A549 (cell line): Measurements from ENCODE around the gene RASL10A. TPM values are rescaled to one million over a fixed set of nuclear protein-coding genes. Genes with fewer than 3 reads are reported as not detected.

Experiments used
- ATAC-seq, 2 experiments: fragments of 200-7000 bp in 1 of 2; fragments of >200 bp in 1 of 2; cut with Nextera tagmentation in 1 of 2; cut with Tn5 transposase in 1 of 2; 3 replicates each; pipeline versions ENCODE4 v1.8.0 to v1.9.1; 2018 to 2020; ENCODE audit warnings: mild to moderate bottlenecking in 1 of 2, moderate library complexity in 1 of 2
- CTCF ChIA-PET: fragments of 300-600 bp; sonication (Branson Sonifier 250); formaldehyde crosslinking; extraction: SDS; loops from one replicate; lab custom pipeline; 2021; ENCODE audit warnings: antibody characterized with exemption, inconsistent platforms; lab: Yijun Ruan, JAX
- POLR2A ChIA-PET: fragments of 350-600 bp; formaldehyde crosslinking; extraction: SDS; loops from one replicate; lab custom pipeline; 2021; ENCODE audit warnings: antibody characterized with exemption, inconsistent platforms; lab: Yijun Ruan, JAX
- DNase-seq, 2 experiments: peaks; one replicate each; pipeline versions ENCODE4 v3.0.0 to v3.0.0-alpha.2; 2011 to 2016; ENCODE audit warnings: low read depth in 1 of 2, low spot score in 1 of 2
- FAIRE-seq: peaks from 2 replicates; lab custom pipeline; 2011; peaks lifted over from hg19 to GRCh38; lab: Jason Lieb, UNC
- H3K27ac ChIP-seq, 2 experiments: fragments of >200 bp; sonication (Bioruptor Twin); formaldehyde crosslinking; 3 replicates each; pipeline ENCODE4 v1.5.1; 2016 to 2017
- H3K4me1 ChIP-seq: fragments of >200 bp; sonication (Bioruptor Twin); formaldehyde crosslinking; 3 replicates; pipeline ENCODE4 v1.6.1; 2016
- H3K4me2 ChIP-seq: fragments of >200 bp; sonication (Bioruptor Twin); formaldehyde crosslinking; 3 replicates; pipeline ENCODE4 v1.6.1; 2016
- H3K4me3 ChIP-seq: fragments of >200 bp; sonication (Bioruptor Twin); formaldehyde crosslinking; 3 replicates; pipeline ENCODE4 v1.5.1; 2016
- H3K9me3 ChIP-seq: fragments of >200 bp; sonication (Bioruptor Twin); formaldehyde crosslinking; 3 replicates; pipeline ENCODE4 v1.6.1; 2016
- BHLHE40 ChIP-seq: IDR thresholded peaks from 2 replicates; pipeline ENCODE4 v1.6.1; 2012; ENCODE audit warnings: low read depth, low read length, inconsistent platforms
- CBX2 ChIP-seq: fragments of 200-600 bp; sonication (generic); IDR thresholded peaks from 2 replicates; pipeline ENCODE4 v1.6.1; 2016; ENCODE audit warnings: low read depth, mild to moderate bottlenecking, borderline replicate concordance
- CHD2 ChIP-seq: fragments of 150-350 bp; IDR thresholded peaks from 2 replicates; pipeline ENCODE4 v1.6.1; 2014; ENCODE audit warnings: low read length; ENCODE audit not compliant: partially characterized antibody
- CTCF ChIP-seq: fragments of >200 bp; sonication (Bioruptor Twin); formaldehyde crosslinking; IDR thresholded peaks from 3 replicates; pipeline ENCODE4 v1.5.1; 2016
- EHMT2 ChIP-seq: fragments of 200-600 bp; sonication (generic); IDR thresholded peaks from 2 replicates; pipeline ENCODE4 v1.6.1; 2016; ENCODE audit warnings: antibody characterized with exemption, low read depth, mild to moderate bottlenecking, moderate library complexity
- EP300 ChIP-seq, 2 experiments: fragments of >200 bp; sonication (Bioruptor Twin); formaldehyde crosslinking; IDR thresholded peaks; 2 replicates in 1 of 2; 3 replicates in 1 of 2; pipeline ENCODE4 v1.6.1; 2016 to 2017
- HOXA7 ChIP-seq: fragments of 250-450 bp; sonication (Bioruptor Pico); IDR thresholded peaks from 2 replicates; pipeline ENCODE4 v1.5.0; 2020; ENCODE audit warnings: mild to moderate bottlenecking, moderate library complexity
- HOXB13 ChIP-seq: fragments of 250-450 bp; sonication (Bioruptor Pico); IDR thresholded peaks from 2 replicates; pipeline ENCODE4 v1.5.0; 2020; ENCODE audit warnings: low read depth, mild to moderate bottlenecking, moderate library complexity
- JUN ChIP-seq, 2 experiments: fragments of >200 bp; sonication (Bioruptor Twin); formaldehyde crosslinking; IDR thresholded peaks; 2 replicates in 1 of 2; 3 replicates in 1 of 2; pipeline ENCODE4 v1.6.1; 2016 to 2017
- KDM1A ChIP-seq: fragments of 200-600 bp; sonication (generic); IDR thresholded peaks from 2 replicates; pipeline ENCODE4 v1.6.1; 2016; ENCODE audit warnings: low read depth, mild to moderate bottlenecking
- MAFK ChIP-seq: fragments of 450-650 bp; IDR thresholded peaks from 2 replicates; pipeline ENCODE4 v1.6.1; 2014; ENCODE audit not compliant: partially characterized antibody
- NPAS2 ChIP-seq: fragments of 250-450 bp; sonication (Bioruptor Pico); IDR thresholded peaks from 2 replicates; pipeline ENCODE4 v1.8.0; 2022; ENCODE audit warnings: mild to moderate bottlenecking, moderate library complexity, borderline replicate concordance
- POLR2A ChIP-seq: IDR thresholded peaks from 2 replicates; pipeline ENCODE4 v1.6.1; 2012; ENCODE audit warnings: mild to moderate bottlenecking, low read length
- POLR2AphosphoS2 ChIP-seq: conservative IDR thresholded peaks from 2 replicates; pipeline ENCODE4 v1.6.1; 2012; ENCODE audit warnings: low read length, improper control_type of control experiment, inconsistent platforms
- RARB ChIP-seq: fragments of 250-450 bp; sonication (Bioruptor Pico); IDR thresholded peaks from 2 replicates; pipeline ENCODE4 v1.8.0; 2021; ENCODE audit warnings: mild to moderate bottlenecking, moderate library complexity
- SREBF2 ChIP-seq: fragments of 450-650 bp; IDR thresholded peaks from 2 replicates; pipeline ENCODE4 v1.6.1; 2014; ENCODE audit warnings: mild to moderate bottlenecking, moderate library complexity
- TP53 ChIP-seq: fragments of 250-450 bp; sonication (Bioruptor Pico); IDR thresholded peaks from 2 replicates; pipeline ENCODE4 v1.5.0; 2021; ENCODE audit warnings: mild to moderate bottlenecking, moderate library complexity
- USF2 ChIP-seq: fragments of 450-650 bp; IDR thresholded peaks from 2 replicates; pipeline ENCODE4 v1.6.1; 2014; ENCODE audit warnings: antibody characterized with exemption
- ZFP36 ChIP-seq: fragments of 450-650 bp; IDR thresholded peaks from 2 replicates; pipeline ENCODE4 v1.6.1; 2014; ENCODE audit warnings: borderline replicate concordance; ENCODE audit not compliant: partially characterized antibody
- WGBS: methylation state at CpG from one replicate; pipeline ENCODE4 v1.1.6; 2017; ENCODE audit errors: missing lambda C conversion rate; 5-methylcytosine and 5-hydroxymethylcytosine counted together
- polyA plus RNA-seq, 4 experiments: library from polyadenylated mRNA; depleted of rRNA in 3 of 4; stranded (reverse); fragments of >200 nt; fragmentation: RNase III in 1 of 4; extraction: RNeasy Plus Mini Kit Qiagen cat#74134 plus additional on column Dnase treatment in 1 of 4; gene quantifications; 2 replicates in 3 of 4; 3 replicates in 1 of 4; pipeline ENCODE4 v1.2.3, GENCODE V29; 2011 to 2017

RASL10A gene
- polyA plus RNA-seq, 2 of the 4 experiments (the other 2 are of a cell fraction), result 0.08 to 0.25 TPM

DNA sequence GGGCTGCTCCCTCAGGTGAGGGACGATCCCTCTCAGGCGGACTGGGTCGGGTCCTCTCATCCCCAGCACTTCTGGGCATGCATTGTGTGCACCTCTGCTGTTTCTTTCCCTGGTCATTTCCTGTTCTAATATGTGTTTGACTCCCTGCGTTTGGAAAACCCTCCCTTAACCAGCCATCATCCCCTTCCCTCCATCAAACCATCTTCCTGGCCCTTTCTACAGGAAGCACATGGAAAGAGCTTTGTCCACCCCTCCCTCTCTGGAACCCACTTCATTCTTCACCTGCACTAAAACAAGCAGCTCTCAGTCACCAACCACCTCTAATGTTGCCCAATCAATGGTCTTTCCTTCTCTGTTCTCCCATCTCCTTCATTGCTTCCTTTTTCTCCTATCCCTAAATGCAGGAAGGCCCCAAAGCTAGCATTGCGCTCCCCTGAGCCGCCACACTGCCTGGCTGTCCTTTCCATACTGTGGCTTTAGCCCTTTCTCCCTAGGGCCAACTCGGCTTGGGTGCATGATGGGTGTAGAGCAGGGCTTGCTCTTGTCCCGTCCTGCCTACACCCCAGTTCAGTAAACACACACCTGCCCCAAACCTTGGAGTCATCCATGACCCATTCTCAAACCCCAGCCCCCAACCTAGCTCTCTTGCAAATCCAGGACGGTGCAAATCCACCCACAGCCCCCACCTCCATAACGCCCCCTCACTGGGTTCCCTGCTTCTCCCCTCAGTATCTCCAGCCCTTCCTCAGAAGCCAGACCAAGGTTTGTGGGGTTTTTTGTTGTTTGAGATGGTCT lies 14.5 kb downstream of the RASL10A start:
- Histone ChIP-seq H3K4me2 (no peak overlapping the region), H3K9me3 (no peaks in the 10 kb centered on the region), H3K27ac (no peak overlapping the region), H3K4me1 (peaks cover 12% of the 10 kb centered on the region), H3K4me3 (no peak overlapping the region)
- ChIA-PET POLR2A (no interaction called here), CTCF (interaction anchor here (0.9 to 1.3 kb wide), 2 partner anchors 11 to 24 kb away, joined by 4 to 7 read pairs; no protein-coding TSS in a partner anchor)
- FAIRE-seq (no peak), DNase-seq (no peak), ATAC-seq (peak; percentile 11 to 12; a peak in 3 of 6 replicates)
- WGBS, result 91% methylated on average over 10 of the region's 10 CpGs
- TF ChIP-seq TP53 (CRISPR knock-in tag) (peak; percentile 31; the same call in 1 of the 2 replicates), CBX2 (no peak), HOXA7 (CRISPR knock-in tag) (peak; percentile 20; the same call in 1 of the 2 replicates), POLR2AphosphoS2 (peak; percentile 97; the same call in 1 of the 2 replicates)

GRCh38 chr22:29300467-29300806 lies 15.1 kb downstream of the RASL10A start:
- H3K4me2 ChIP-seq, result no peak overlapping the region
- H3K4me3 ChIP-seq, result no peak overlapping the region
- no peak overlapping the region for H3K27ac ChIP-seq
- H3K4me1 ChIP-seq, result peaks cover 7% of the 10 kb centered on the region; the same call in 2 of the 3 replicates
- ChIA-PET POLR2A (no interaction called here), CTCF (interaction anchor here (0.9 to 1.3 kb wide), 2 partner anchors 12 to 24 kb away, joined by 4 to 7 read pairs; no protein-coding TSS in a partner anchor)
- FAIRE-seq (no peak), ATAC-seq (no peak), DNase-seq (no peak)
- TF ChIP-seq NPAS2 (CRISPR knock-in tag) (no peak), ZFP36 (no peak), POLR2A (no peak), JUN (IDR thresholded peaks at IDR 0.05) (no peak), CBX2 (no peak), SREBF2 (no peak), BHLHE40 (no peak), KDM1A (no peak), MAFK (no peak)
- WGBS, result 82% methylated on average over 4 of the region's 4 CpGs
- H3K9me3 ChIP-seq, result no peaks in the 10 kb centered on the region

DNA sequence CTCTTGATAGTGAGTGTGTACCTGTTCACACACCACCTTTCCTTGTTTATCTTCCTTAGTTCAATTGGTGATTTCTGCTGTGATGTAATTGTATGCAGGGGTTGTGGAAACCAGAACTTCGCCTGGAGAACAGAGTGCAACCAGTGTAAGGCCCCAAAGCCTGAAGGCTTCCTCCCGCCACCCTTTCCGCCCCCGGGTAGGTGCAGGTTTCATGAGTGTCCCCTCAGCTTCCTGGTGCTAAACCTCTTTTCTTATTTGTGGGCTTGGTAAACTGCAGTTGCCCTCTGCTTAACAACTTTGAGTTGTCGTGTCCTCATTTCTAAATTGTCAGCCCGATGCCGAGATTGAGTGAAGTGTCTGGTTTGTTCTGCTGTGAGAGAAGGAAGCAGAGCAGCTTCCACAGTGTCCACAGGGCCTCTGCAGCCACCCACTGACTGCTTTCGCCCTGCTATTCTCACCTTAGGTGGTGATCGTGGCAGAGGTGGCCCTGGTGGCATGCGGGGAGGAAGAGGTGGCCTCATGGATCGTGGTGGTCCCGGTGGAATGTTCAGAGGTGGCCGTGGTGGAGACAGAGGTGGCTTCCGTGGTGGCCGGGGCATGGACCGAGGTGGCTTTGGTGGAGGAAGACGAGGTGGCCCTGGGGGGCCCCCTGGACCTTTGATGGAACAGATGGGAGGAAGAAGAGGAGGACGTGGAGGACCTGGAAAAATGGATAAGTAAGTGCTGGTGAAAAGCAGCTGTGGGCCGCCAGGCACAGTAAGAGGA lies 16.2 kb downstream of the RASL10A start:
- Histone ChIP-seq H3K27ac (no peak overlapping the region), H3K4me2 (no peak overlapping the region), H3K4me1 (peaks cover 7% of the 10 kb centered on the region; the same call in 2 of the 3 replicates), H3K9me3 (no peaks in the 10 kb centered on the region), H3K4me3 (no peak overlapping the region)
- DNase-seq, result no peak
- ChIA-PET POLR2A (no interaction called here), CTCF (interaction anchor here (0.6 kb wide), 1 partner anchor 471 kb away, joined by 3 read pairs; no protein-coding TSS in a partner anchor)
- WGBS, result 94% methylated on average over 17 of the region's 19 CpGs
- no peak for FAIRE-seq
- TF ChIP-seq RARB (CRISPR knock-in tag), result no peak
- TF ChIP-seq EHMT2, result no peak
- no peak for TF ChIP-seq CTCF
- TF ChIP-seq CHD2, result no peak
- TF ChIP-seq MAFK, result no peak
- no peak for TF ChIP-seq EP300 (IDR thresholded peaks at IDR 0.05)
- no peak for TF ChIP-seq HOXB13 (CRISPR knock-in tag)
- no peak for TF ChIP-seq CBX2
- TF ChIP-seq POLR2A, result no peak
- TF ChIP-seq USF2, result no peak
- ATAC-seq, result no peak
